ENCODE measurements around the gene CPEB1.
A peak's percentile ranks its signal among the peaks of the same experiment; 100 is the strongest.

Gene CPEB1

GRCh38 chr15:82647045-82647834 is at the start of gene CPEB1:
Gene CPEB1, minus strand, starts transcription at chr15:82647363. Its CDS starts 18,904 bp downstream, at chr15:82628459.
- peak in 50 of 56 donors; percentile 20 to 86 (median 65) for DNase-seq

GRCh38 chr15:82692171-82692570 is 45.0 kb upstream of the CPEB1 start:
- DNase-seq = no peak

GRCh38 chr15:82689147-82689546 is 42.0 kb upstream of the CPEB1 start:
- no peak for DNase-seq

- DNase-seq = no peak
Observed at GRCh38 chr15:82688691-82689090, 41.5 kb upstream of the CPEB1 start.

GRCh38 chr15:82681371-82681770 is 34.2 kb upstream of the CPEB1 start:
- DNase-seq = no peak

- peak in 9 of 56 donors; percentile 2 to 55 (median 14) for DNase-seq
Observed at GRCh38 chr15:82680200-82681102, 33.3 kb upstream of the CPEB1 start.

- no peak for DNase-seq
Observed at GRCh38 chr15:82679626-82680199, 32.5 kb upstream of the CPEB1 start.

GRCh38 chr15:82677720-82678323 is 30.7 kb upstream of the CPEB1 start:
- DNase-seq = no peak

- DNase-seq = peak in 1 of 56 donors; percentile 5
Observed at GRCh38 chr15:82674873-82675272, 27.7 kb upstream of the CPEB1 start.

GRCh38 chr15:82670699-82671098 is 23.5 kb upstream of the CPEB1 start:
- DNase-seq = no peak

GRCh38 chr15:82666606-82667005 is 19.4 kb upstream of the CPEB1 start:
- DNase-seq = no peak

GRCh38 chr15:82664021-82664420 is 16.9 kb upstream of the CPEB1 start:
- DNase-seq = no peak

- DNase-seq = peak in 3 of 56 donors; percentile 5 to 20 (median 9)
Observed at GRCh38 chr15:82663186-82663600, 16.0 kb upstream of the CPEB1 start.

- DNase-seq = no peak
Observed at GRCh38 chr15:82662641-82663040, 15.5 kb upstream of the CPEB1 start.

- no peak for DNase-seq
Observed at GRCh38 chr15:82660378-82660777, 13.2 kb upstream of the CPEB1 start.

GRCh38 chr15:82656641-82657266 is 9.6 kb upstream of the CPEB1 start:
- no peak for DNase-seq

- DNase-seq = no peak
Observed at GRCh38 chr15:82655606-82656005, 8.4 kb upstream of the CPEB1 start.

- peak in 1 of 56 donors; percentile 11 for DNase-seq
Observed at GRCh38 chr15:82653483-82654168, 6.5 kb upstream of the CPEB1 start.

GRCh38 chr15:82651708-82652107 is 4.5 kb upstream of the CPEB1 start:
- no peak for DNase-seq

- DNase-seq = peak in 35 of 56 donors; percentile 8 to 71 (median 44)
Observed at GRCh38 chr15:82650046-82650670, 3.0 kb upstream of the CPEB1 start.

Data from nucleus accumbens (tissue), 56 donors.